Stimulated activated CD4-positive, alpha-beta T cell treated with anti-CD3 and anti-CD28 coated beads, Interleukin-1b, Interleukin-23, amount 100 ng/mL, for 1 hour (primary cell): ENCODE measurements around the gene LYZL6.
"Not testable (repeated sequence)": the region's sequence is repeated elsewhere in the genome, so short reads cannot be mapped to it uniquely, and the experiment has no call there.

Experiments
- DNase-seq, 2 donors: peaks; one replicate each; pipeline ENCODE4 v3.0.0-alpha.2; 2020; ENCODE audit warnings: low read depth in 2 of 2

LYZL6 gene

GRCh38 chr17:35947156-35947585 lies 3.7 kb upstream of the LYZL6 start:
- no peak for DNase-seq

- DNase-seq: no peak
Measured at GRCh38 chr17:35944151-35944550, 638 bp upstream of the LYZL6 start.

- DNase-seq: no peak
Measured at GRCh38 chr17:35942588-35943186, 826 bp downstream of the LYZL6 start.

- DNase-seq: not testable (repeated sequence)
Measured at GRCh38 chr17:35938492-35938891, 5.0 kb downstream of the LYZL6 start.

- DNase-seq: no peak
Measured at GRCh38 chr17:35936063-35936462, 7.5 kb downstream of the LYZL6 start.

- DNase-seq: no peak
Measured at GRCh38 chr17:35934760-35935159, 8.8 kb downstream of the LYZL6 start.

- no peak for DNase-seq
Measured at GRCh38 chr17:35932586-35932985, 10.9 kb downstream of the LYZL6 start.

GRCh38 chr17:35931794-35932425 lies 11.6 kb downstream of the LYZL6 start:
- DNase-seq: no peak

- DNase-seq: peak; percentile 37 to 59
Measured at GRCh38 chr17:35930211-35931065, 13.1 kb downstream of the LYZL6 start, which contains the start of gene RDM1. Gene RDM1 (minus strand): TSS chr17:35930773. CDS start chr17:35930727, 46 bp downstream.

- no peak for DNase-seq
Measured at GRCh38 chr17:35927714-35928113, 15.8 kb downstream of the LYZL6 start.

GRCh38 chr17:35923609-35924114 lies 19.9 kb downstream of the LYZL6 start:
- no peak for DNase-seq

- no peak for DNase-seq
Measured at GRCh38 chr17:35920229-35920628, 23.3 kb downstream of the LYZL6 start.

- DNase-seq: no peak
Measured at GRCh38 chr17:35918665-35919064, 24.8 kb downstream of the LYZL6 start.

- no peak for DNase-seq
Measured at GRCh38 chr17:35917519-35918213, 25.8 kb downstream of the LYZL6 start.

GRCh38 chr17:35915153-35915964 lies 28.2 kb downstream of the LYZL6 start:
- DNase-seq: no peak

GRCh38 chr17:35914354-35914753 lies 29.2 kb downstream of the LYZL6 start:
- no peak for DNase-seq

GRCh38 chr17:35913609-35914008 lies 29.9 kb downstream of the LYZL6 start:
- DNase-seq: no peak

- DNase-seq: no peak
Measured at GRCh38 chr17:35912942-35913341, 30.6 kb downstream of the LYZL6 start.

- DNase-seq: no peak
Measured at GRCh38 chr17:35912339-35912912, 31.1 kb downstream of the LYZL6 start.

GRCh38 chr17:35909408-35909807 lies 34.1 kb downstream of the LYZL6 start:
- no peak for DNase-seq

GRCh38 chr17:35907691-35908090 lies 35.8 kb downstream of the LYZL6 start:
- DNase-seq: no peak
